ENCODE measurements around the gene AKNAD1. TPM values are rescaled to one million over a fixed set of nuclear protein-coding genes. Genes with fewer than 3 reads are reported as not detected.

The AKNAD1 gene
- total and polyA plus RNA-seq, 2 of the 13 experiments (the other 11 are each of a cell fraction or from before 2014, with no cell fraction given): not detected

Other genes starting within 250 kb of the AKNAD1 start
- gene HENMT1, start 196.0 kb downstream of the AKNAD1 start, total RNA-seq (2016; rRNA removed; fragmentation: Illumina TruSeq; extraction: Trizol): not detected in 2 replicates
- gene HENMT1, start 196.0 kb downstream of the AKNAD1 start, polyA plus RNA-seq (2011; rRNA removed): not detected in 2 replicates
- gene PRPF38B, start 164.8 kb downstream of the AKNAD1 start, total RNA-seq (2016; rRNA removed; fragmentation: Illumina TruSeq; extraction: Trizol): 14.3 and 25.7 TPM in 2 replicates
- gene PRPF38B, start 164.8 kb downstream of the AKNAD1 start, polyA plus RNA-seq (2011; rRNA removed): 25.9 and 29.7 TPM in 2 replicates
- gene FNDC7, start 144.2 kb downstream of the AKNAD1 start, total RNA-seq (2016; rRNA removed; fragmentation: Illumina TruSeq; extraction: Trizol): not detected in 2 replicates
- gene FNDC7, start 144.2 kb downstream of the AKNAD1 start, polyA plus RNA-seq (2011; rRNA removed): 0.03 TPM in 2 replicates
- 20.8 and 31.6 TPM in 2 replicates for gene STXBP3, start 110.4 kb downstream of the AKNAD1 start, total RNA-seq (2016; rRNA removed; fragmentation: Illumina TruSeq; extraction: Trizol)
- gene STXBP3, start 110.4 kb downstream of the AKNAD1 start, polyA plus RNA-seq (2011; rRNA removed): 11.2 and 13.0 TPM in 2 replicates
- gene GPSM2, start 19.9 kb upstream of the AKNAD1 start, total RNA-seq (2016; rRNA removed; fragmentation: Illumina TruSeq; extraction: Trizol): 24.8 and 26.4 TPM in 2 replicates
- 6.0 and 7.7 TPM in 2 replicates for gene GPSM2, start 19.9 kb upstream of the AKNAD1 start, polyA plus RNA-seq (2011; rRNA removed)
- gene CLCC1, start 106.4 kb upstream of the AKNAD1 start, total RNA-seq (2016; rRNA removed; fragmentation: Illumina TruSeq; extraction: Trizol): 14.1 and 25.8 TPM in 2 replicates
- 16.0 and 16.2 TPM in 2 replicates for gene CLCC1, start 106.4 kb upstream of the AKNAD1 start, polyA plus RNA-seq (2011; rRNA removed)
- 5.9 and 6.0 TPM in 2 replicates for gene WDR47, start 185.0 kb upstream of the AKNAD1 start, total RNA-seq (2016; rRNA removed; fragmentation: Illumina TruSeq; extraction: Trizol)
- gene WDR47, start 185.0 kb upstream of the AKNAD1 start, polyA plus RNA-seq (2011; rRNA removed): 3.7 and 4.3 TPM in 2 replicates
- 36.3 and 62.1 TPM in 2 replicates for gene TAF13, start 218.9 kb upstream of the AKNAD1 start, total RNA-seq (2016; rRNA removed; fragmentation: Illumina TruSeq; extraction: Trizol)
- gene TAF13, start 218.9 kb upstream of the AKNAD1 start, polyA plus RNA-seq (2011; rRNA removed): 8.6 and 11.5 TPM in 2 replicates
- 22.4 and 24.4 TPM in 2 replicates for gene TMEM167B, start 233.7 kb upstream of the AKNAD1 start, total RNA-seq (2016; rRNA removed; fragmentation: Illumina TruSeq; extraction: Trizol)
- gene TMEM167B, start 233.7 kb upstream of the AKNAD1 start, polyA plus RNA-seq (2011; rRNA removed): 9.5 and 10.2 TPM in 2 replicates